ENCODE data around the gene RBM47.

Gene RBM47

GRCh38 chr4:40623707-40624106, 6.0 kb downstream of the RBM47 start:
- DNase-seq (ENCODE audit: low spot score): no peak

GRCh38 chr4:40622913-40623312, 6.8 kb downstream of the RBM47 start:
- no peak for DNase-seq (ENCODE audit: low spot score)

- DNase-seq (ENCODE audit: low spot score): peak; percentile 23
Observed at GRCh38 chr4:40621592-40622512, 7.8 kb downstream of the RBM47 start.

- no peak for DNase-seq (ENCODE audit: low spot score)
Observed at GRCh38 chr4:40621229-40621591, 8.5 kb downstream of the RBM47 start.

- no peak for DNase-seq (ENCODE audit: low spot score)
Observed at GRCh38 chr4:40619600-40619999, 10.1 kb downstream of the RBM47 start.

- no peak for DNase-seq (ENCODE audit: low spot score)
Observed at GRCh38 chr4:40617872-40618271, 11.8 kb downstream of the RBM47 start.

- no peak for DNase-seq (ENCODE audit: low spot score)
Observed at GRCh38 chr4:40614031-40614430, 15.6 kb downstream of the RBM47 start.

- DNase-seq (ENCODE audit: low spot score): no peak
Observed at GRCh38 chr4:40613456-40613855, 16.2 kb downstream of the RBM47 start.

- no peak for DNase-seq (ENCODE audit: low spot score)
Observed at GRCh38 chr4:40612831-40613230, 16.8 kb downstream of the RBM47 start.

GRCh38 chr4:40612283-40612682, 17.4 kb downstream of the RBM47 start:
- no peak for DNase-seq (ENCODE audit: low spot score)

GRCh38 chr4:40608628-40609027, 21.0 kb downstream of the RBM47 start:
- DNase-seq (ENCODE audit: low spot score): no peak

GRCh38 chr4:40607221-40607620, 22.4 kb downstream of the RBM47 start:
- DNase-seq (ENCODE audit: low spot score): no peak

GRCh38 chr4:40606239-40606767, 23.4 kb downstream of the RBM47 start:
- DNase-seq (ENCODE audit: low spot score): no peak

- DNase-seq (ENCODE audit: low spot score): no peak
Observed at GRCh38 chr4:40603281-40603680, 26.4 kb downstream of the RBM47 start.

- DNase-seq (ENCODE audit: low spot score): no peak
Observed at GRCh38 chr4:40601641-40602040, 28.0 kb downstream of the RBM47 start.

- no peak for DNase-seq (ENCODE audit: low spot score)
Observed at GRCh38 chr4:40600850-40601249, 28.8 kb downstream of the RBM47 start.

- no peak for DNase-seq (ENCODE audit: low spot score)
Observed at GRCh38 chr4:40599431-40599830, 30.2 kb downstream of the RBM47 start.

GRCh38 chr4:40596522-40596921, 33.1 kb downstream of the RBM47 start:
- no peak for DNase-seq (ENCODE audit: low spot score)

GRCh38 chr4:40595981-40596380, 33.7 kb downstream of the RBM47 start:
- DNase-seq (ENCODE audit: low spot score): no peak

- peak; percentile 28 for DNase-seq (ENCODE audit: low spot score)
Observed at GRCh38 chr4:40594261-40595178, 35.1 kb downstream of the RBM47 start.

GRCh38 chr4:40592034-40592433, 37.6 kb downstream of the RBM47 start:
- DNase-seq (ENCODE audit: low spot score): no peak

GRCh38 chr4:40587826-40588225, 41.8 kb downstream of the RBM47 start:
- no peak for DNase-seq (ENCODE audit: low spot score)

- DNase-seq (ENCODE audit: low spot score): no peak
Observed at GRCh38 chr4:40587351-40587750, 42.3 kb downstream of the RBM47 start.

Data from RKO (cell line).